Fibroblast of skin of abdomen (primary cell): ENCODE measurements around the gene HLA-F.
A peak's percentile ranks its signal among the peaks of the same experiment; 100 is the strongest.

Experiments used
- DNase-seq: peaks from one replicate; pipeline ENCODE4 v3.0.0-alpha.2; 2013

Gene HLA-F

GRCh38 chr6:29724937-29725869 lies 2.0 kb downstream of the HLA-F start:
- no peak for DNase-seq

DNA sequence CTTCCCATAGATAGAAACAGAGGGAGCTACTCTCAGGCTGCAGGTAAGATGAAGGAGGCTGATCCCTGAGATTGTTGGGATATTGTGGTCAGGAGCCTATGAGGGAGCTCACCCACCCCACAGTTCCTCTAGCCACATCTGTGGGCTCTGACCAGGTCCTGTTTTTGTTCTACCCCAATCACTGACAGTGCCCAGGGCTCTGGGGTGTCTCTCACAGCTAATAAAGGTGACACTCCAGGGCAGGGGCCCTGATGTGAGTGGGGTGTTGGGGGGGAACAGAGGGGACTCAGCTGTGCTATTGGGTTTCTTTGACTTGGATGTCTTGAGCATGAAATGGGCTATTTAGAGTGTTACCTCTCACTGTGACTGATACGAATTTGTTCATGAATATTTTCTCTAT lies 2.8 kb downstream of the HLA-F start:
- DNase-seq, result no peak

DNA sequence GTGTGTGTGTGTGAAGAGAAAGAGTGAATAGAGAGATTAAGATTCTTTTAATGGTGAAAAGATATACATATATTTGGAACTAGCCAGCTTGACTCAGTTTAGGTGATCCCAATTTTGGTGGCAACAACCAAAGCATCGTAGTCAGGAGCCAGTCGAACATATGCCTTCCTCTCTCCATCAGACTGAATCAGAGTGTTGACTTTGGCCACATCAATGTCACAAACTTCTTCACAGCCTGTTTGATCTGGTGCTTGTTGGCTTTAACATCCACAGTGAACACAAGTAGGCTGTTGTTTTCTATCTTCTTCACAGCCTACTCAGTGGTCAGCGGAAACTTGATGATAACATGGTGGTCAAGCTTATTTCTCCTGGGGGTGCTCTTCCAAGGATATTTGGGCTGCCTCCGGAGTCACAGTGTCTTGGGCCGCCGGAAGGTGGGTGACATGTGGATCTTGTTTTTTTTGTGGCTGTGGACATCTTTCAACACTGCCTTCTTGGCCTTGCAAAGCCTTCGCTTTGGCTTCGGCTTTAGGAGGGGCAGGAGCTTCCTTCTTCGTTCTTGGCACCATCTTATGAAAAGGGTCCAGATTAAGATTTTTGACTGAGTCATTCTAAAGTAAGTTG lies 3.4 kb downstream of the HLA-F start:
- no peak for DNase-seq

DNA sequence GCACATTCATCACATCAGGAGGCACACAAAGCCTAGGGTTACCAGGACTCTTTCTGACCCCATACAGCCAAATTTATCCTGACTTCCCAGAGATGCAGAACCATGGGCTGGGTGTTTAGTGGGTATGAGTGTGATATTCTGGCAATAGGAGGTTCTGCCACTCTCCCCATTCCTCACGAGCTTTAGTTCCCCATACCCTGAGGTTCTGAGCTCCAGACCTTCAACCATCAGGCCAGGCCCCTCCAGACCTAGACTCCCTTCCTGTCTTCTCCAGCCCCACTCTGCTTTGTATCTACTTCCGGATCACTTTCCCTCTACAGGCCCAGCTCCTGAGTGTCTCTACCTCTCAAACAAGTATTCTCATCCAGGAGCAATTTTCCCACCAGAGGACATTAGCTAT lies 4.4 kb downstream of the HLA-F start:
- no peak for DNase-seq

DNA sequence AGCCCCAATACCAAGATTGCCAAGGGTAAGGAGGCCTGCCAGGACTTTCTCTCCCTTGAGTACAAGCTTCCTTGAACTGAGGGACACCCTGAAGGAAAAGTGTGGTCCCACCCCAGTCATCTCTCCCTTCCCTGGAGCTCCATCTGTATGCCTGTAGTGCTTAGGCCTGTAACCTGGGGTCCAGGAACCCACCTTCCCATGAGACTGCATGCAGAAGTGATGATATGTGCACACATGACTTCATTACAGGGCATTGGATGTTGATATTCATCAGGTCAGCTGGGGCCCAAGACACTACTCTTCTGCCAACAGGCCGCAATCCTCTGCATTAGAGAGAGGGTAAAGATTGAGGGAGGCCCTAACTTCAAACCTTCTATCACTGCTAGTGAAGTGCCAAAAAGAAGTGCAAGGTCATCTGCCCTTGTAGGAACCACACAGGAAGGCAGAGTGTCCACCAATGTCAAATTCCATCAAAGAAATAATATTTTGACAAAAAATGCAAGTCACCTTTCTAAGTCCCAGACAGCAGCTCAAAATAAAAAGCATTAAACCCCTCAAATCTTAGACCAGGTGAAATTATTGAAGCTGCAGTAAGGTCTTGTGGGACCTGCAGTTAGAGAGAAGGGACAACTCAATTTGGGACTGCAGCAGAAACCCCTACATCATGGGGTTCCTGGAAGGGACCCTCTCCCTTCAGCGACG lies 5.1 kb downstream of the HLA-F start:
- DNase-seq, result no peak

GRCh38 chr6:29728875-29729270 lies 5.6 kb downstream of the HLA-F start:
- no peak for DNase-seq

DNA sequence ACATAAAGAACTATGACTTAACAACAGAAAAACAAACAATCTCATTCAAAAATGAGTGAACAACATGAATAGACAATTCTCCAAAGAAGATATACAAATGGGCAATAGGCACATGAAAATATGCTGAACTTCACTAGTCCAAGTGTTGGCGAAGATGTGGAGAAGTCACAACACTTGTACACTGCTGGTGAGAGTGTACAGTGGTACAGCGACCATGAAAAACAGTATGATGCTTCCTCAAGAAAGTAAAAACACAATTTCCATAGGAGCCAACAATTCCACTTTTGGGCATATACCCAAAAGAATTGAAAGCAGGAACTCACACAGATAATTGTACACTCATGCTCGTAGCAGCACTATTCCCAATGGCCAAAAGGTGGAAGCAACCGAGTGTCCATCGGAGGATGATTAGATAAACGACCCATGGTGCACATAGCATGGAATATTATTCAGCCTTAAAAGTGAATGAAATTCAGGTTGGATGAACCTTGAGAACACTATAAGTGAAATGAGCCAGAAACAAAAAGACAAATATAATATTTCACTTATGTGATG lies 6.6 kb downstream of the HLA-F start:
- DNase-seq, result no peak

- no peak for DNase-seq
Observed at GRCh38 chr6:29730575-29731126, 7.4 kb downstream of the HLA-F start.

DNA sequence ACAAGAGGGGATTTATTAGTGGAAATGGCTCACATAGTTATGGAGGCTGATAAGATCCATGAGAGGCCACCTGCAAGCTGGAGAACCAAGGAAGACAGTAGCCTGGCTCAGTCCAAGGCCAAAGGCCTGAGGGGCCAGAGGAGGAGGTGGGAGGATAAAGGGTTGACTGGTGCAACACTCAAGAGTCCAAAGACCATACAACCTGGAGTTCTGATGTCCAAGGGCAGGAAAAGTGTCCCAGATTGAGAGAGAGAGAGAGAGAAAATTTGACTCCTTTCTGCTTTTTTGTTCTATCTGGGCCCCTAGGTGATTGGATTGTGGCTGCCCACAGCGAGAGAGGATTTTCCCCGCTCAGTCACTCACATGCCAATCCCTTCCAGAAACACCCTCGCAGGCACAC lies 8.0 kb downstream of the HLA-F start:
- DNase-seq, result no peak

DNA sequence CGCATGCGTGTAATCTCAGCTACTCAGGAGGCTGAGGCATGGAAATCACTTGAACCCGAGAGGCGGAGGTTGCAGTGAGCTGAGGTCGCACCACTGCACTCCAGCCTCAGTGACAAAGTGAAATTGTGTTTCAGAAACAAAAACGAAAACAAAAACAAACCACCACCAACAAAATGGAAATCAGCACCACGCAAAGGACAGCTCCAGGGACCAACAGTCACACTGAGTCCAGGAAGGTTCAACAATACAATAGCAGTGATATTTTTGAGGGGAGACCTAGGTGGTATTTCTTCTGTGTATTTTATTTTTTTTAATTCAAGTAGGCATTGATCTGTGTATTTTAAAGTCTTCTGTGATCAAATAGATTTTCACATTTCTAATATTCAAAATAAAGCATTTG lies 9.8 kb downstream of the HLA-F start:
- no peak for DNase-seq

DNA sequence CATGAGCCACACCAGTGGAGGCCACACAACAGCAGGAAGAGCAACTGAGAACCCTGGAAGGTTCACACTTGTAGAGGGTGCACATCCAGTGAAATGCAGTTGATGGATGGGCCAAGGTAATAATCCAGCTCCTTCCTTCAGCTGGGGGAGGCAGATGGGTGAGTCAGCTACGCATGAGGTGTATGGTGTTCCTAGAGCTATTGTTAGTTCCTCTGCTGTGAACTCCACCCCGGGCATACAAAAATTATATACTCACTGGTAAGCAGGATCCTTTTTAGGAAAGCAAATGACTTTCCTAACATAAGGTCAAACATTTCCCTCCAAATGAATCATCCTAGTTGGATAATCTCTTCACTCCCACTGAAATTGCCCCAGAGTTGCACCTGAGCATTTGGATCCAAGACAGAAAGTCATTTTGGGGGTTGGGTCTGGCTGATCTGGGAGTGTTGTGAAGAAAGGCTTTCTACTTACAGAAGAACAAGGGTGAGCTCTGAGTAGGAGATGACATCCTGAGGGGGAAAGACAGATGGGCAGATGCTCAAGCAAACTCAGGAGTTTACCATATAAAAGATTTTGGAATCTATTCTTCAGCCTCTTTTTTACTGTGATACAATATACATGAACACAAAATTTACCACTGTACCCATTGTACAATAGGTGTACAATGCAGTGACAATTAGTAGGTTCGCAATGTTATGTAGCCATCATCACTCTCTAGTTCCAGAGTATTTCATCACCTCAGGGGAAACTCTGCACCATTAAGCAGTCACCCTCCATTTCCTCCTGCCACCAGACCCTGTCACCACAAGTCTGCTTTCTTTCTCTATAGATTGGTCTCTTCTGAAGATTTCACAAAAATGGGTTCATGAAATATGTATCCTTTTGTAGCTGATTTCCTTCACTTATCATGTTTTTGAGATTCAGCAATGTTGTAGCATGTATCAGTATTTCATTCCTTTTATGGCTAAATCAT lies 11.1 kb downstream of the HLA-F start:
- DNase-seq, result no peak

DNA sequence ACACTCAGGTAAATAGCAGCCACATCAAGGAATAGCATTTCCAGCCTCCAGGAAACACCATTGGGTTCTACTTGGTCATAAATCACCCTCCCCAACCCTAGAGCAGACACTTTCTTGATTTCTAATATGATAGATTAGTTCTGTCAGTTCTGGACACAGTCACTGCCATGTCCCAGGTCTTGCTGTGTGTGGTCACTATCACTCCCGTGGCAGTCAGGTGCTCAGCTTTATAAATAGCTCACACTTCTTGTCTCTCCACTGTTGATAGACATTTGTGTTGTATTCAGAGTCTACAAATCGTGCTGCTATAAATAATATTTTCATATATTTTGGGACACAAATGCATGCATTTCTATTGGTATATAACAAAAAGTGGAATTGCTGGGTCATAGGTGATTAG lies 13.3 kb downstream of the HLA-F start:
- DNase-seq, result no peak

DNA sequence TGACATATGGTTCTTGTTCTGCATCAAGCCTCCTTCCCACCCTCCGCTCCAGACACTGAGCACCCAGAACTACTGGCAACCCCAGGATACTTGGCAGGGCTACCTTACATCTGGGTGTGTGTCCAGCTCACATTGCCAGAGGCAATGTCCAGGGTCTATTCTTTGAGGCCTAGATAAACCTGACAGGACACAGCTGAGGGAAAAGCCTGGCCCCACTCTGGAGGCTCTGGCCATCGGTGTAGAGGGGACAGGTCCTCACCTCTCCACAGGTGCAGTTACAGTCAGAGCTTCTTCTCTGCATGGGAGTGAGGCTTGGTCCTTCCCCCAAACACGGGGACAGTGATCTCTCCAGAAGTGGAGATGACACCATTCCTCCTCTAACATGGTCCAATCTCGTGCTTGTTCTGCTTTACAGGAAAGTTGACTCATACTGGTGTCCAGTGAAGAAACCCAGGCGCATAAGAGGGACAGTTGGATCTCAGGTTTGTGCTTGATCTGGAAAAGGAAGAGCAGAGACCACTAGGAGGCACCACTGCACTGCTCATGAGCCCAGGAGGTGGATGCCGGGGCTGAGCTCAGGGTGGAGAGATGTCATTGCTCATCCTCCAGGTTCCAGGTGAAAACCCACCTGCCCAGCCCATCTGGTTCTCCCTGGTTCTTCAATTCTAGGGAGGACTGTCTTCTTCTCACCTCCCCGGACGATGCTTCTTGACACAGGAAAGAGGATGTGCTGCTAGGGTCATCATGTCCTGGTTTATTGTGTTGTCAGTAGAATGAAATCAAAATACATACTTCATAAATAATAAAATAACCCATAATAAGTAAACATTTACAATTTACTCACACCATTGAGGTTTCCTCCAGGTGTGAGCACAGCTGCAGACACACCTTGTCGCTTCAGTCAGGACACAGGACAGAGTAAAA lies 14.7 kb downstream of the HLA-F start:
- peak; percentile 33 for DNase-seq

DNA sequence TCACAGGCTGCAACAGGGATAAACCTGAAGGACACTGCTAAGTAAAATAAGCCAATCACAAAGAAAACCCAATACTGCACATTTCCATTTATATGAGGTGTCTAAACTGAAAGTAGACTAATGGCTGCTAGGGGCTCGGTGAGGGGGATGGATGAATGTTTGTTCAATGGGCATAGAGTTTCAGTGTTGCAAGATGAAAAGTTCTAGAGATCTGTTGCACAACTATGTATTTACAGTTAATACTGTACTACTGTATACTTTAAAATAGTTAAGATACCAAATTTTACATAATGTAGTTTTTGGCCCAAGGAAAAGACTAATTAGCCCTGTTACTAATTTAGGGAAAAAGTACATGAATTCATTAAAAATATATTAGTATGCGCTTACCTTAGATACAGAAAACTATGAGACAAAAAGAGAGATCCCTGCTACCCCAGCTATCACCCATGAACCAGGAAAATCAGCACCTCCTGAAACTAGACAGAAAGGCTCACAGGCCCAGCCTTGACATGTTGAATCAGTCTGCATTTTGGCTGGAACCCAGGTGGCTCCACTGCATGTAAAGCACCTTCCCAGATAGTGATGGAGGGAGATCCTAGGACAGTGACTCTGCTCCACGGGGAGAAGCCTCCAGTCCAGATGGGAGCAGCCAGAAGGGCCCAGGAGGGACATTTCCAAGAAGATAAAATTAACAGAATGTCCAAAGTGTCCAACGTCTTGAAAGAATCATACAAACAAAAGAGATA lies 16.1 kb downstream of the HLA-F start:
- DNase-seq, result no peak

DNA sequence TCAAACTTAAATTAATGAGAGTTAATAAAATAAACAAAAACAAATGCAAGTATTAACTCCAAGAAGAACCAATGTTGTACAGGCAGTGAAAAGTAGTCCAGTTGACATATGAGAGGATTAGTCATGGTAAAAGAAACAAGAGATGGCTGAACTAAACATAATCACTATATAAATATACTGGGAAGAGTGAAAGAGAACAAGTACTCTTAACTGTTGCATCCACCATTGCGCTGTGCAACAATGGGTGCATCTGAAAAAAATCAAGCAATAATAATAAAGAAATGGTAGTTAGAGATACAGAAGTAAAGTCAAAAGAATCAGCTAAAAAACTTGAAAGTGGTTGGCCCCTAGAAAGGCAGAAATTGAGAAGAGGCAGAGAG lies 16.6 kb downstream of the HLA-F start:
- no peak for DNase-seq

DNA sequence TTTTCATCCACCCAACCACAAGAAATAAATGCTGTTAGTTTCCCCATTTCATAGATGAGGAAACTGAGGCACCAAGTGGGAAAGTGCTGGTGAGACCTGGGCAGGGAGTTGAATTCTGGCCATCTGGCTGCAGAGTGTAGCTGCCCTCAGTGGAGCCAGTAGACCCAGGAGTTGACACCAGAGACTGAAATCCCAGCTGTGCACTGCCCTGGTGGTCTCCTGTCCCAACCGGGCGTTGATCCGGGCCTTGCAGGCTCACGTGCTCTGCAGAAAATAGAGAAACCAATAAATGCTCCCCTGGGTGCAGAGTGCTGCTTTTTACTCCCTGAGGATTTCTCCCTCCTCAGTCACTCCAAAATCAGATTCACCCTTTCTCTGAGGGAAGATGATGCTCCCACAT lies 18.4 kb downstream of the HLA-F start:
- DNase-seq, result no peak

DNA sequence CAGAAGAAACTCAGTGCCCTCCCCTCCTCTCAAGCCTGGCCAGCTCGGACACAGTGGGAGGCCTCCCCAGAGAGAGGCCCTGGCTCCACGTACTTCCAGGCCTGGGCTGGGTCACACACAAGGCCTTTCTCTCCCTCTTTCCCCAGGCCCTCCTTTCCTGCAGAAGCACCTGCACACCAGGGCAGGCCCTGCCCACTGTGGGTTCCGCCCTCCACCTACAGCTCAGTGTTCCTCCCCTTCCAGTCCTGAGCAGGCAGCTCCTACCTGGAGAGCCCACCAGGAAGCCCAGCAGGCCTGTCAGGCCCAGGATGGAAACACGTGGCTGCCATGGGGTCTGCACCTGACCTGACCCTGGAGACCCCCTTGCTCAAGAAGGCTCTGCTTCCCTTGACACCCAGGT lies 18.9 kb downstream of the HLA-F start:
- DNase-seq, result no peak

DNA sequence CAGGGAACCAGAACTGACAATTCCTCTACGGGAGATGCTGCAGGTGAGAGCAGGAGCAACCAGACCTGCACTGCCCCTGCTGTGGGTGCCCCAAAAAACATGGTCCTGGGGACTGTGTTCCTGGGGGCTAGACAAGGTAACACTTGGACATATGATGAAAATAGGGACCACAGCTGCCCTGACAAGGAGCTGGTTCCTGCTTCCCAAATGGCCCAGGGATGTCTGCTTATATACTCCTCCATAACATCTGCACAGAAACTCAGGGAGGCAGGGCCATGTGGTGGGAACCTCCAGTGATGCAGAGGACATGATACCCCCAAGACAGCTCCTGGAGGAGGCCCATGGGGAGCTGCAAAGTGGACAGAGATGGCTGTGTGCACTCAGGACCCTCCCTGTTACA lies 19.8 kb downstream of the HLA-F start:
- no peak for DNase-seq

DNA sequence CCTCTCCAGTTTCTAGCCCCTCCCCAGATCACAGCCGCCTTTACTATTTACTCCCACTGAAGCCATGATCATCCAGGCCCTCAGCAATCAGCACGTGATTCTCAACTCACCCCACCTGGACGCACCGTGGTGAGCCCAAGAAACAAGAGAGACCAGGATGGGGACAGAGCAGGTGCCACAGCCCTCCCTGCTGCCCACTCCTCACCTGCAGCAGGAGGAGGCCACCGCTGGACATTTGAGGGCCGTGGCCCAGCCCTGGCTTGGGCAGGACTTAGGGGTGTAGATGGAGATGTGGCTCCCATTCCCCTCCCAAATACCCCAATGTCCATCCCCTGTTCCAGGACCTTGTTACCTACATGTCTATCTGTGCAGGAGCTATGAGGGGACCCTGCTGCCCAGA lies 20.3 kb downstream of the HLA-F start:
- no peak for DNase-seq

GRCh38 chr6:29744131-29744530 lies 20.9 kb downstream of the HLA-F start:
- DNase-seq, result no peak
